ENCODE results near the gene MTHFD2L.

Gene MTHFD2L

GRCh38 chr4:74307170-74307569 is 149.3 kb downstream of the MTHFD2L start:
- DNase-seq (ENCODE audit: low spot score) = no peak

- DNase-seq (ENCODE audit: low spot score) = no peak
These were observed 150.3 kb downstream of the MTHFD2L start, which contains the start of gene EPGN for GRCh38 chr4:74308215-74308614. TSS of gene EPGN (plus strand) at chr4:74308470. CDS start at chr4:74308534, 64 bp downstream.

GRCh38 chr4:74309223-74309622 is 151.3 kb downstream of the MTHFD2L start:
- DNase-seq (ENCODE audit: low spot score) = no peak

- no peak for DNase-seq (ENCODE audit: low spot score)
These were observed 153.9 kb downstream of the MTHFD2L start for GRCh38 chr4:74311696-74312313.

GRCh38 chr4:74314329-74314728 is 156.4 kb downstream of the MTHFD2L start:
- DNase-seq (ENCODE audit: low spot score) = no peak

GRCh38 chr4:74314944-74315343 is 157.0 kb downstream of the MTHFD2L start:
- DNase-seq (ENCODE audit: low spot score) = no peak

- DNase-seq (ENCODE audit: low spot score) = no peak
These were observed 157.5 kb downstream of the MTHFD2L start for GRCh38 chr4:74315376-74315775.

GRCh38 chr4:74316397-74316796 is 158.5 kb downstream of the MTHFD2L start:
- no peak for DNase-seq (ENCODE audit: low spot score)

GRCh38 chr4:74317616-74318246 is 159.8 kb downstream of the MTHFD2L start:
- DNase-seq (ENCODE audit: low spot score) = no peak

GRCh38 chr4:74318276-74318675 is 160.4 kb downstream of the MTHFD2L start:
- no peak for DNase-seq (ENCODE audit: low spot score)

- DNase-seq (ENCODE audit: low spot score) = no peak
These were observed 161.6 kb downstream of the MTHFD2L start for GRCh38 chr4:74319470-74319869.

GRCh38 chr4:74320559-74321118 is 162.7 kb downstream of the MTHFD2L start:
- DNase-seq (ENCODE audit: low spot score) = peak; percentile 9

GRCh38 chr4:74322301-74322700 is 164.4 kb downstream of the MTHFD2L start:
- DNase-seq (ENCODE audit: low spot score) = no peak

- DNase-seq (ENCODE audit: low spot score) = no peak
These were observed 165.7 kb downstream of the MTHFD2L start for GRCh38 chr4:74323663-74324062.

- DNase-seq (ENCODE audit: low spot score) = no peak
These were observed 166.3 kb downstream of the MTHFD2L start for GRCh38 chr4:74324262-74324661.

- no peak for DNase-seq (ENCODE audit: low spot score)
These were observed 168.0 kb downstream of the MTHFD2L start for GRCh38 chr4:74325886-74326285.

GRCh38 chr4:74327762-74328161 is 169.8 kb downstream of the MTHFD2L start:
- DNase-seq (ENCODE audit: low spot score) = no peak

GRCh38 chr4:74328501-74328900 is 170.6 kb downstream of the MTHFD2L start:
- DNase-seq (ENCODE audit: low spot score) = no peak

GRCh38 chr4:74329307-74329706 is 171.4 kb downstream of the MTHFD2L start:
- DNase-seq (ENCODE audit: low spot score) = no peak

- DNase-seq (ENCODE audit: low spot score) = no peak
These were observed 172.4 kb downstream of the MTHFD2L start for GRCh38 chr4:74330295-74330750.

- no peak for DNase-seq (ENCODE audit: low spot score)
These were observed 173.3 kb downstream of the MTHFD2L start for GRCh38 chr4:74331252-74331651.

- no peak for DNase-seq (ENCODE audit: low spot score)
These were observed 174.0 kb downstream of the MTHFD2L start for GRCh38 chr4:74331944-74332343.

GRCh38 chr4:74334636-74335035 is 176.7 kb downstream of the MTHFD2L start:
- no peak for DNase-seq (ENCODE audit: low spot score)
